Hair follicular keratinocyte (primary cell): Measurements from ENCODE around the gene AICDA. TPM values are rescaled to one million over a fixed set of nuclear protein-coding genes. Genes with fewer than 3 reads are reported as not detected.

Source experiments
- total RNA-seq: library from RNA; depleted of rRNA; stranded (reverse); fragments of >200 nt; gene quantifications from 2 replicates; pipeline ENCODE4 v1.2.3, GENCODE V29; 2015

Gene AICDA
- not detected in 2 replicates for total RNA-seq

DNA sequence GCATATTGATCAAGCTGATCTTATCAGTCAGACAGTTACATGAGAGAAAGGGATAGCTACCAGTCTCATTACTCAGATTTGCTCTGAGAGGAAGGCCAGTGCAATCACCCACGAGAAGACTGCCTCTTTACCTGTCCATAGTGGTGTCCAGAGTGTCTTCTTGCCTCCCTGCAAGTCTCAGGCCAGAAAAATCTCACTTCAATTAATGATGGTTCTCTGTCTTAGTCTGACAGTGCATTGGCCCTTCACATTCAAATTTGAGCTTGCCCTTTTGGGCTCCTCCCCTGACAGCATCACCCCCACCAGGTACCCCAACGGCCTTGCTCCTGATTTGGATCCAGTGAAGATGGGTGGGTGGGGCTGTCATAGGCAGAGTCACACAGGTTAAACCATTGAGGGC, at the start of gene AICDA:
TSS of gene AICDA (minus strand) at position 231 of the 400 bp plus-strand sequence. CDS start at position 139, 92 bp downstream.

Other genes starting within 250 kb of the AICDA start
- not detected in 2 replicates for gene CLEC6A, start 156.9 kb downstream of the AICDA start, total RNA-seq
- not detected in 2 replicates for gene CLEC4D, start 99.4 kb downstream of the AICDA start, total RNA-seq
- gene CLEC4E, start 72.0 kb downstream of the AICDA start, total RNA-seq: not detected in 2 replicates
- 3.8 and 24.0 TPM in 2 replicates for gene MFAP5, start 50.0 kb upstream of the AICDA start, total RNA-seq
- gene RIMKLB, start 85.1 kb upstream of the AICDA start, total RNA-seq: 13.2 and 17.2 TPM in 2 replicates
- gene A2ML1, start 209.8 kb upstream of the AICDA start, total RNA-seq: 2.7 and 5.4 TPM in 2 replicates